Lower leg skin (tissue), 3 donors: ENCODE data around the gene RIIAD1.

Experiments
- POLR2A ChIP-seq, 2 donors: fragments of 450-650 bp; IDR thresholded peaks; one replicate each; pipeline ENCODE4 v1.6.1; 2016 to 2017; ENCODE audit warnings: antibody characterized with exemption in 2 of 2, mild to moderate bottlenecking in 1 of 2, moderate library complexity in 1 of 2
- TF ChIP-seq, protein P1 (sequence below), 3 donors: fragments of 450-650 bp; IDR thresholded peaks; one replicate each; pipeline ENCODE4 v1.5.1; 2016; ENCODE audit warnings: antibody characterized with exemption in 3 of 3, mild to moderate bottlenecking in 3 of 3, moderate library complexity in 2 of 3

DNA sequence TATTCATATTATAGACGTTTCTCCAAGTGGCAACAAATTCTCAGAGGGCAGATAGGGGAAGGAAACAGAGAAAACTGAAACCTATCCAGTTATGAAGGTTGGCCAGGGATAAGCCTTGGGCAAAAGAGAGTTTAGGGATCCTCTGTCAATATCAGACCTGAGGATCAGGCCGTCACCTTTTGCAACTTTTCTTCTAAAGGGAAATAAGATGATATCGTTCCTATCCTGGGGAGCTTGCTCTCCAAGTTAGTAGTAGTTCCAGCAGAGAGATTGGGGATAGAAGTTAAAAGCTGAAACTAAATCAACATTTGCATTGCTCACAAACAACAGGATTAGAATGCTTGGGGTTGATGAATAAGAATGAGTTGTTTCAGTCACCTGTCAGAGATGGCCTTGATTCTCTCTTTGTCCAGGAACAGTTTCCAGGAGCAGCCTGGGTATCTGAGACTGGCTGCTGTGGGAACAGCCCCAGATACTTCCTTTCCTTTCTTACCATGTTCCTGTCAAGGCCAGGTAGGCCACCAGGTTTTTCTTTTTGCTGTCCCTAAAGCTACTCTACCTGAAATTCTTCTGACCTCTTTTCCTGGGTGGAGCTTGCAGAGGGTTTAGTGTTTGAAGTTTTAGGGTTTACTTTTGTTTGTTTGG lies 2.5 kb downstream of the RIIAD1 start:
- TF ChIP-seq, protein P1, sequence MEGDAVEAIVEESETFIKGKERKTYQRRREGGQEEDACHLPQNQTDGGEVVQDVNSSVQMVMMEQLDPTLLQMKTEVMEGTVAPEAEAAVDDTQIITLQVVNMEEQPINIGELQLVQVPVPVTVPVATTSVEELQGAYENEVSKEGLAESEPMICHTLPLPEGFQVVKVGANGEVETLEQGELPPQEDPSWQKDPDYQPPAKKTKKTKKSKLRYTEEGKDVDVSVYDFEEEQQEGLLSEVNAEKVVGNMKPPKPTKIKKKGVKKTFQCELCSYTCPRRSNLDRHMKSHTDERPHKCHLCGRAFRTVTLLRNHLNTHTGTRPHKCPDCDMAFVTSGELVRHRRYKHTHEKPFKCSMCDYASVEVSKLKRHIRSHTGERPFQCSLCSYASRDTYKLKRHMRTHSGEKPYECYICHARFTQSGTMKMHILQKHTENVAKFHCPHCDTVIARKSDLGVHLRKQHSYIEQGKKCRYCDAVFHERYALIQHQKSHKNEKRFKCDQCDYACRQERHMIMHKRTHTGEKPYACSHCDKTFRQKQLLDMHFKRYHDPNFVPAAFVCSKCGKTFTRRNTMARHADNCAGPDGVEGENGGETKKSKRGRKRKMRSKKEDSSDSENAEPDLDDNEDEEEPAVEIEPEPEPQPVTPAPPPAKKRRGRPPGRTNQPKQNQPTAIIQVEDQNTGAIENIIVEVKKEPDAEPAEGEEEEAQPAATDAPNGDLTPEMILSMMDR (IDR thresholded peaks at IDR 0.05): no peak
- no peak for TF ChIP-seq POLR2A (IDR thresholded peaks at IDR 0.05)
